Measurements from ENCODE around the gene ZDHHC11.

Gene ZDHHC11

DNA sequence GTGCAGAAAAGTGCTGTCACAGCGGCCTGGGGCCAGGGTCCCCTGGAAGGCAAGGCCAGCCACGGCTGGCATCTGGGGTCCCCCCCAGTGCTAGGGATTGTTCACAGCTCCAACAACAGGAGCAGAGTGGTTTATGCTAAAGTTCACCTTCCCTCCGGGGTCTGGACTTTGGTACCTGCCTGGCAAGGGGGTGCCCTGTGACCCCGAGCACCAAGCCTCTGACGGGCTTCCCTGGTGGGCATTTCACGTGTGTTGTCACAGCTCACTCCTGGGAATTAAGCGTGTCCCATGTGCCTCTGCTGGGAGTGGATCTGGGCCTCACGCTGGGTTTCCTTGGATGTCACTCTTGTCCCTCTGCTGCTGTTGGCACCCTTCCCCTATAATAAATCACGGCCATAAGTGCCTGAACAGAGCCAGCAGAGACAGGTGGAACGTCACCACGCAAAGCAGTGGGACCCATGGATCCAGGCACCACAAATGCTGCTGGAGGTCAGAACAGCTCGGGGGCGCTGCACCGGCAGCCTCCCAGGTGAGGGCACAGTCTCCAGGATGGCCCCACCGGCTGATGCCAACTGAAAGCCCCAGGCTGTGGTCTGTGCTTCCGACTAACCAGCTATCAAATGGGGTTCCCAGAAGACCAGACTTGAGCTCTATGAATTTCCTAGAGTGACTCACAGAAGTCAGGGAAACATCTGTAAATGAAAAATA, 17.8 kb upstream of the ZDHHC11 start:
- no peak overlapping the region for H3K27ac ChIP-seq
- no peak for TF ChIP-seq ZFX (IDR thresholded peaks at IDR 0.05)
- TF ChIP-seq, protein P1, sequence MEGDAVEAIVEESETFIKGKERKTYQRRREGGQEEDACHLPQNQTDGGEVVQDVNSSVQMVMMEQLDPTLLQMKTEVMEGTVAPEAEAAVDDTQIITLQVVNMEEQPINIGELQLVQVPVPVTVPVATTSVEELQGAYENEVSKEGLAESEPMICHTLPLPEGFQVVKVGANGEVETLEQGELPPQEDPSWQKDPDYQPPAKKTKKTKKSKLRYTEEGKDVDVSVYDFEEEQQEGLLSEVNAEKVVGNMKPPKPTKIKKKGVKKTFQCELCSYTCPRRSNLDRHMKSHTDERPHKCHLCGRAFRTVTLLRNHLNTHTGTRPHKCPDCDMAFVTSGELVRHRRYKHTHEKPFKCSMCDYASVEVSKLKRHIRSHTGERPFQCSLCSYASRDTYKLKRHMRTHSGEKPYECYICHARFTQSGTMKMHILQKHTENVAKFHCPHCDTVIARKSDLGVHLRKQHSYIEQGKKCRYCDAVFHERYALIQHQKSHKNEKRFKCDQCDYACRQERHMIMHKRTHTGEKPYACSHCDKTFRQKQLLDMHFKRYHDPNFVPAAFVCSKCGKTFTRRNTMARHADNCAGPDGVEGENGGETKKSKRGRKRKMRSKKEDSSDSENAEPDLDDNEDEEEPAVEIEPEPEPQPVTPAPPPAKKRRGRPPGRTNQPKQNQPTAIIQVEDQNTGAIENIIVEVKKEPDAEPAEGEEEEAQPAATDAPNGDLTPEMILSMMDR (conservative IDR thresholded peaks at IDR 0.05), result no peak

DNA sequence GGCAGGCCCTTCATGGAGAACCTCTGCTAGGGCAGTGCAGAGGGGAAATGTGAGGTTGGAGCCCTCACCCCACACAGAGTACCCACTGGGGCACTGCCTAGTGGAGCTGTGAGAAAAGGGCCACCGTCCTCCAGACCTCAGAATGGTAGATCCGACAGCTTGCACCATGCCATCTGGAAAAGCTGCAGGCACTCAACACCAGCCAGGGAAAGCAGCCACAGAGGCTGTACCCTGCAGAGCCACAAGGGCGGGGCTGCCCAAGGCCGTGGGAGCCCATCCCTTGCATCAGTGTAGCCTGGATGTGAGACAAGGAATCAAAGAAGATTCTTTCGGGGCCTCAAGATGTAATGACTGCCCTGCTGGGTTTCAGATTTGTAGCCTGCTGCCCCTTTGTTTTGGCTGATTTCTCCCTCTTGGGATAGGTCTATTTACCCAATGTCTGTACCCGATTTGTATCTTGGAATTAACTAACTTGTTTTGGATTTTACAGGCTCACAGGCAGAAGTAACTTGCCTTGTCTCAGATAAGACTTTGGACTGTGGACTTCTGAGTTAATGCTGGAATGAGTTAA, 16.6 kb upstream of the ZDHHC11 start:
- no peak overlapping the region for H3K27ac ChIP-seq
- TF ChIP-seq, protein P1 (conservative IDR thresholded peaks at IDR 0.05), result no peak
- TF ChIP-seq ZFX (IDR thresholded peaks at IDR 0.05), result no peak

DNA sequence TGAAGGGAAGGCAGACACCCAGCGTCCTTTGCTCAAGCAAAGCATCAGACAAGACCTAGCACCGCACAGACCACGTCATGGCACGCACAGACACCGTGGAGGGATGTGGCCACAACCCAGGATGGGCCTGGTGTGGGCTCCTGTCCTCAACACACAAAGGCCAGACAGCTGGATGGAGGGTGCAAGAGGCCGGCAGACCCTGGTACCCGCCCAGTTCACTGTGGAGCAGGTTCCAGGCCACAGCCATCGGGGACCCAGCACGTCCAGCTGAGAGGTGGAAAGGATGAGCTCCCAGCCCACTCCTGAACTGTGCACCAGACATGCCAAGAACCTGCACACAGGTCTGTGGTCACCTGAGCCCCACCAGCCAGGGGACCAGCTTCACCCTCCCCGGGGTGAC, 15.0 kb upstream of the ZDHHC11 start:
- TF ChIP-seq ZFX (IDR thresholded peaks at IDR 0.05), result no peak
- TF ChIP-seq, protein P1 (conservative IDR thresholded peaks at IDR 0.05), result no peak
- H3K27ac ChIP-seq, result no peak overlapping the region

DNA sequence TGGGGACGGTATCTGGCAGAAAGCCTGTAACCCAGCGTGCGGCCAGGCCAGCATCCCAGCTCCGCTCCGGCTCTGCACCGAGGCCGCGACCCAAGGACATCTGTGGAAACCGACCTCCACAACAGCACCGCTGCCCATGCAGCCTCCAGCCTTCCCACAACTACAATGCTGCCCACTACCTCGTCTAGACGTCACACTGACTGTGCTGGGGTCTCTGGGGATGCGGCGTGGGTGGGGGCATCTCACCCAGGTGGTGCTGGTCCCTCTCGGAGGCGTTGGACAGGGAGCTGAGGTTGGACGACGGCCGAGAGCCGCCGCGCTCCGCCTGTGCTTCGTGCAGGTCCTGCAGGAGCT, 14.4 kb upstream of the ZDHHC11 start:
- TF ChIP-seq, protein P1 (conservative IDR thresholded peaks at IDR 0.05), result no peak
- TF ChIP-seq ZFX (IDR thresholded peaks at IDR 0.05), result no peak
- H3K27ac ChIP-seq, result no peak overlapping the region

DNA sequence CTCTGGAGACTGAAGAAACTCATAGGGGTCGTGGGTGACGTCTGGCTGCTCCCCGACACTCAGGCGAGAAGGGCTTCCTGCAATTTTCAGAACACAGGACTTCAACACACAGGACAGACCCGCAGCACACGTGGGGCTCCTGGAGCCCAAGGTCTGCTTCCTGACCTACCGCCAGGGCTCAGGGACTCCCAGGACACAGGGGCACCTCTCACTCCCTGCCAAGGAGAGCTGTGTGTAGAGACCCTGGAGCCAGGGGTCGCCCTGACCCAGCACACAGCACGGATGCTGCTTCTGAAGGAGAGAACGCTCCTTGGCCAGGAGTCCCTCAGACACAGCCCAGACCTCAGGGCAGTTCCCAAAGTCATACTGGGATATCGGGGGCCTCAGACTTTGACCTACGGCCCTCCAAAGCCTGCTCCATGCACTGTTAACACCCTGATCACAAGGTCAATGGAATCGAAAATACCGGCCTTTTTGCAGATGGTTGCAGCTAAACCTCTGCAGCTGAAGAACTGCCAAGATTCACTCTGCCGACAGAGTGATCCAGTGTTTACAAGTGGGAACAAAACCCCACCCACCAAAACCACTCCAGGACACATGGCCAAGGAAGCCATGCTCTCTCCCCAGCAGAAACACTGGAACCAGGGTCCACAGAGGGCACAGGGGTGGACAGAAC, 13.8 kb upstream of the ZDHHC11 start:
- H3K27ac ChIP-seq, result no peak overlapping the region
- TF ChIP-seq, protein P1 (conservative IDR thresholded peaks at IDR 0.05), result no peak
- no peak for TF ChIP-seq ZFX (IDR thresholded peaks at IDR 0.05)

GRCh38 chr5:863244-863805, 12.5 kb upstream of the ZDHHC11 start:
- H3K27ac ChIP-seq, result no peak overlapping the region

More at GRCh38 chr5:863244-863805, 12.5 kb upstream of the ZDHHC11 start:
- no peak for TF ChIP-seq ZFX (IDR thresholded peaks at IDR 0.05)
- TF ChIP-seq, protein P1 (conservative IDR thresholded peaks at IDR 0.05), result no peak

Measured in C4-2B (cell line).